ENCODE data around the gene NHERF2. TPM values are rescaled to one million over a fixed set of nuclear protein-coding genes. Genes with fewer than 3 reads are reported as not detected.

Gene NHERF2
- total RNA-seq, 2 experiments from 2014 or later: 2.4 to 3.7 TPM

DNA sequence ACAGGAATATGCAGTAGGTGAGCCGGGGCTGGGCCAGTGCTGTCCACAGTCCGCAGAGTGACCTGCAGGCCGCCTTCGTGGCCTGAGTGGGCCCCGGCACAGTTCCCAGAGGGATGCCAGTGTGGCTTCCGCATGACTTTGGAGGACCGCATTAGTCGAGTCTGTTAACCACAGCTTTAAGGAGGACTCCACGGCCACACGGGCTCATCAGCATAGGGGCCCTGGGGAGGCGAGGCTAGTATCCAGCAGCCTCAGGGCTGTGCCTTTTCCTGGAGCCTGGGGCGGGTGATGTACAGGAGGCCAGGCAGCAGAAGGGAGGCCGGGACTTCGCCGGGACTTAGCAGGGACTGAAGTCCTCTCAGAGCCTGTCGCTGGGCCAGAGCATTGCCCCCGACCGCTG lies 34.3 kb downstream of the NHERF2 start:
- Mint-ChIP-seq H3K4me3 (no peak overlapping the region), H3K4me1 (no peaks in the 10 kb centered on the region), H3K27me3 (no peaks in the 10 kb centered on the region), H3K9me3 (no peaks in the 10 kb centered on the region), H3K36me3 (peaks cover 3% of the 10 kb centered on the region), H3K27ac (no peak overlapping the region)
- no peak for DNase-seq

DNA sequence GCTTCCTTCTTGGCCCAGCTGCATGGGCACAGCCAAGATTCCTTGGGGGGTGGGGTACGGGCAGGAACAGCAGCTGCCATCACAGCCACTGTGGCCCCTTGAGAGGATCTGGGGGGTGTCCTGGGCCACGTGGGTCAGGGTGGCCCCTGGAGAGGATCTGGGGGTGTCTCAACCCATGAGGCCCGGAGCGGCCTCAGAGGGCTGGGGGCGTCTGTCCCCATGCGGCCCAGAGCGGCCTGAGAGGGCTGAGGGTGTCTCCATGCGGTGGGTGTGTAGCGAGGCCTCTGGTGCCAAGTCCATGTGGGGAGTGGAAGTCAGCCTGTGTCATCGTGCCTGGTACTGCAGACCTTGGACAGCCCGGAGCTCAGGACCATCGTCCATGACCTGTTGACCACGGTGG lies 34.8 kb downstream of the NHERF2 start:
- Mint-ChIP-seq H3K36me3 (peaks cover 7% of the 10 kb centered on the region), H3K27me3 (no peaks in the 10 kb centered on the region), H3K27ac (no peak overlapping the region), H3K4me3 (no peak overlapping the region), H3K4me1 (no peaks in the 10 kb centered on the region), H3K9me3 (no peaks in the 10 kb centered on the region)
- DNase-seq: no peak

DNA sequence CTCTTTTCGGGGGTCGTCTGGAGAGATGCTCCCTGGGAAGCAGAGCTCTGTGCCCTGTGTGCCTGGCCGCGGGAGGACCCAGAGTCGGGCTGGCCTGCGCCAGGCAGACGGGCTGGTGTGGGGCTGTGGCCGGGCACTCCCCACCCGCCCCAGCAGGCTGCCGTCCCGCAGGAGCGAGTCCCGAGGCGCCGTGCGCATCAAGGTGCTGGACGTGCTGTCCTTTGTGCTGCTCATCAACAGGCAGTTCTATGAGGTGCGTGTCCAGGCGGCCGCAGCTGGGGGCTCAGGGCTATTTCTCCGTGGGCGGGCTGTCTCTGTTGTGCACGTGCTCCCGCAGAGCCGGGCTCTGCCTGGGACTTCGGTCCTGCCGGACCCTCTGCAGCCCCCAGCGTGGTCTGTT lies 36.1 kb downstream of the NHERF2 start:
- DNase-seq: no peak
- peaks cover 10% of the 10 kb centered on the region for H3K36me3 Mint-ChIP-seq
- H3K27me3 Mint-ChIP-seq: no peaks in the 10 kb centered on the region
- H3K4me3 Mint-ChIP-seq: no peak overlapping the region
- no peaks in the 10 kb centered on the region for H3K9me3 Mint-ChIP-seq
- H3K4me1 Mint-ChIP-seq: no peaks in the 10 kb centered on the region
- no peak overlapping the region for H3K27ac Mint-ChIP-seq

- Mint-ChIP-seq H3K4me3 (no peak overlapping the region), H3K27ac (no peak overlapping the region), H3K27me3 (no peaks in the 10 kb centered on the region), H3K36me3 (peaks cover 10% of the 10 kb centered on the region), H3K4me1 (no peaks in the 10 kb centered on the region), H3K9me3 (no peaks in the 10 kb centered on the region)
- no peak for DNase-seq
Observed at GRCh38 chr16:2063861-2064260, 37.2 kb downstream of the NHERF2 start.

GRCh38 chr16:2064368-2064945 lies 37.8 kb downstream of the NHERF2 start:
- H3K4me3 Mint-ChIP-seq: no peak overlapping the region
- no peaks in the 10 kb centered on the region for H3K9me3 Mint-ChIP-seq
- DNase-seq: no peak
- peaks cover 10% of the 10 kb centered on the region for H3K36me3 Mint-ChIP-seq
- H3K27me3 Mint-ChIP-seq: no peaks in the 10 kb centered on the region
- no peak overlapping the region for H3K27ac Mint-ChIP-seq
- no peaks in the 10 kb centered on the region for H3K4me1 Mint-ChIP-seq

- Mint-ChIP-seq H3K27me3 (no peaks in the 10 kb centered on the region), H3K27ac (no peak overlapping the region), H3K36me3 (peaks cover 11% of the 10 kb centered on the region), H3K9me3 (no peaks in the 10 kb centered on the region), H3K4me3 (no peak overlapping the region), H3K4me1 (no peaks in the 10 kb centered on the region)
- no peak for DNase-seq
Observed at GRCh38 chr16:2066139-2066538, 39.4 kb downstream of the NHERF2 start.

- Mint-ChIP-seq H3K27ac (no peak overlapping the region), H3K4me3 (no peak overlapping the region), H3K4me1 (no peaks in the 10 kb centered on the region), H3K36me3 (peaks cover 10% of the 10 kb centered on the region), H3K27me3 (no peaks in the 10 kb centered on the region), H3K9me3 (no peaks in the 10 kb centered on the region)
- no peak for DNase-seq
Observed at GRCh38 chr16:2070576-2071453, 44.1 kb downstream of the NHERF2 start.

DNA sequence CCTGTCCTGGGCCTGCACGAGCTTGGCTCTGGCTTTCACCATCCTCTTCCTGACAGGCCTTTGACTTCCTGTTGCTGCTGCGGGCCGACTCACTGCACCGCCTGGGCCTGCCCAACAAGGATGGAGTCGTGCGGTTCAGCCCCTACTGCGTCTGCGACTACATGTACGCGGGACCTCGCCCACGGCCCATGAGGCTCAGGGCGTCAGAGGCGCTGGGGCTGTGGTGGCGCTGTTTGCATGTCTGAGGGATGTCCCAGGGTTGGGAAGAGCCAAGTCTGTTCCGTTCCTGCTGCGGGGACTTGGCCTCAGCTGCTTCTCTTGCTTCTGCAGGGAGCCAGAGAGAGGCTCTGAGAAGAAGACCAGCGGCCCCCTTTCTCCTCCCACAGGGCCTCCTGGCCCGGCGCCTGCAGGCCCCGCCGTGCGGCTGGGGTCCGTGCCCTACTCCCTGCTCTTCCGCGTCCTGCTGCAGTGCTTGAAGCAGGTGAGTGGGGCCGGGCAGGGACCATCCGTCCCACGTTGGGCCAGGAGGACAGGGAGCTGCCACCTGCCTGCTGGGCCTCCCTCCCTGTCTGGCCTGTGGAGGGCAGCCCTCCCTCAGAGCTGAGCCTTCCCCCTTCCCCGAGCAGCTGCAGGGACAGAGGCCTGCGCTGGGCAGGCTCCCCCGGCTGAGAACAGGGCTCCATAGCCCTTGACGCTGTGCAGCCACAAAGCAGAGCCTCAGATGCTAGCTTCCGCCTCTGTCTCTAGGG lies 44.9 kb downstream of the NHERF2 start:
- DNase-seq: no peak
- H3K36me3 Mint-ChIP-seq: peaks cover 4% of the 10 kb centered on the region
- no peaks in the 10 kb centered on the region for H3K9me3 Mint-ChIP-seq
- H3K27me3 Mint-ChIP-seq: no peaks in the 10 kb centered on the region
- no peaks in the 10 kb centered on the region for H3K4me1 Mint-ChIP-seq
- no peak overlapping the region for H3K4me3 Mint-ChIP-seq
- peak overlapping the region; percentile 29 for H3K27ac Mint-ChIP-seq

GRCh38 chr16:2072926-2073325 lies 46.2 kb downstream of the NHERF2 start:
- no peak overlapping the region for H3K4me3 Mint-ChIP-seq
- no peaks in the 10 kb centered on the region for H3K4me1 Mint-ChIP-seq
- no peaks in the 10 kb centered on the region for H3K27me3 Mint-ChIP-seq
- peaks cover 1% of the 10 kb centered on the region for H3K36me3 Mint-ChIP-seq
- no peak for DNase-seq
- no peak overlapping the region for H3K27ac Mint-ChIP-seq
- no peaks in the 10 kb centered on the region for H3K9me3 Mint-ChIP-seq

DNA sequence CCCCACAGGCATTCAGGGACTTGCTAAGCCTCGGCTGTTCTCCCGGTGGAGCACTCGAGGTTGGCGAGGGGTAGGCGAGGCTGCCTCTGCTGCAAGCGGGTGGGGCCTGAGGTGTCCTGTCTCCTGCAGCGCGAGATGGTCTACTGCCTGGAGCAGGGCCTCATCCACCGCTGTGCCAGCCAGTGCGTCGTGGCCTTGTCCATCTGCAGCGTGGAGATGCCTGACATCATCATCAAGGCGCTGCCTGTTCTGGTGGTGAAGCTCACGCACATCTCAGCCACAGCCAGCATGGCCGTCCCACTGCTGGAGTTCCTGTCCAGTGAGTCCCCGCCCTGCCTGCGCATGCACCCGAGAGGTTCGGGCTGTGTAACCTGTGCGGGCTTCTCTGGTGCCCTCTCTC lies 47.4 kb downstream of the NHERF2 start:
- Mint-ChIP-seq H3K9me3 (no peaks in the 10 kb centered on the region), H3K4me1 (no peaks in the 10 kb centered on the region), H3K4me3 (no peak overlapping the region), H3K27ac (no peak overlapping the region), H3K36me3 (peaks cover 1% of the 10 kb centered on the region), H3K27me3 (no peaks in the 10 kb centered on the region)
- DNase-seq: no peak

DNA sequence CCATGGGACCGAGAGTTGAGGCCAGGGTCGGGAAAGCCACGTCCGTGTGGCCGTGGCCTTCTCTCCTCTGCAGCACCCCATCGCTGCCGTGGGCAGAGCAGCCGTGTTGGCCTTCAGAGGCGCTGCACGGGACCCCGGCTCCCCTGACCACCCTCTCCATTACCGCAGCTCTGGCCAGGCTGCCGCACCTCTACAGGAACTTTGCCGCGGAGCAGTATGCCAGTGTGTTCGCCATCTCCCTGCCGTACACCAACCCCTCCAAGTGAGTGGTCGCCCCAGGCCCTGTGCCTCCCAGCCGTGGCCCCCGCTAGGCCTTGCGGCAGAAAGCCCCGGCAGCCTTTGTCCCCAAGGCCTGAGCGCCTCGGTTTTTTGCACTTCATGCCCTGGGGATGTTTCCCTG lies 48.9 kb downstream of the NHERF2 start:
- H3K36me3 Mint-ChIP-seq: no peaks in the 10 kb centered on the region
- H3K4me3 Mint-ChIP-seq: no peak overlapping the region
- no peaks in the 10 kb centered on the region for H3K9me3 Mint-ChIP-seq
- H3K27ac Mint-ChIP-seq: no peak overlapping the region
- DNase-seq: no peak
- no peaks in the 10 kb centered on the region for H3K4me1 Mint-ChIP-seq
- H3K27me3 Mint-ChIP-seq: no peaks in the 10 kb centered on the region

DNA sequence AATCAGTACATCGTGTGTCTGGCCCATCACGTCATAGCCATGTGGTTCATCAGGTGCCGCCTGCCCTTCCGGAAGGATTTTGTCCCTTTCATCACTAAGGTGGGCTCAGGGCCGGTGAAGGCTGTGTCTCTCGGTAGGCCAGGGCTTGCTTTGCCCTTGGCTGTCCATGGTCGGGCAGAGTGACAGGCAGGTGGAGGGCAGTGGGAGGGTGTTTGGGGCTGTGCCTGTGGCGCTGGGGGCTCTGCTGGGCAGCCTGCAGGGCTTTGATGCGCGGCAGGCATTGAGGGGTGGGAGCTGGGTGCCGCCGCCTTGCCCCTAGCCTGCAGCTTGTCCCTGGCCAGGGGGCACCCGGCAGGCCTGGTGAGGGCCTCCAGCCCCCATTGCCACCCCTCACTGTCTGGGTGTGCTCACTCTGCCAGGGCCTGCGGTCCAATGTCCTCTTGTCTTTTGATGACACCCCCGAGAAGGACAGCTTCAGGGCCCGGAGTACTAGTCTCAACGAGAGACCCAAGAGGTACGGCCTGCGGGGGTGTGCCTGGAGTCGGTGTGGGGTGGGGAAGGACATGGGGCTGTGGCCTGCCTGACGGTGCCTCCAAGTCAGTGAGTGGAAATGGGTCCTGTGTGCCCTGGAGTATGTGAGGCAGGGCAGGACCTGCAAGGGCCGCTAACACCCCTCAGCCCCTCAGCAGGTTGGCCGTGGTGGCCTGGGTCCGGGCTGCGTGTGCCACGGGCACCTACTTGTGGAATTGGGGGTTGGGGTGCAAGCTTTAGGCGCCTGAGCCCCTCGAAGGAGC lies 49.6 kb downstream of the NHERF2 start:
- Mint-ChIP-seq H3K4me3 (no peak overlapping the region), H3K27ac (no peak overlapping the region), H3K36me3 (no peaks in the 10 kb centered on the region), H3K27me3 (no peaks in the 10 kb centered on the region), H3K9me3 (no peaks in the 10 kb centered on the region), H3K4me1 (no peaks in the 10 kb centered on the region)
- DNase-seq: no peak

GRCh38 chr16:2077016-2077415 lies 50.3 kb downstream of the NHERF2 start:
- Mint-ChIP-seq H3K9me3 (no peaks in the 10 kb centered on the region), H3K27ac (no peak overlapping the region), H3K36me3 (no peaks in the 10 kb centered on the region), H3K4me1 (no peaks in the 10 kb centered on the region), H3K4me3 (no peak overlapping the region), H3K27me3 (no peaks in the 10 kb centered on the region)
- DNase-seq: no peak

GRCh38 chr16:2077696-2078095 lies 51.0 kb downstream of the NHERF2 start:
- Mint-ChIP-seq H3K36me3 (no peaks in the 10 kb centered on the region), H3K27ac (no peak overlapping the region), H3K27me3 (no peaks in the 10 kb centered on the region), H3K4me3 (no peak overlapping the region), H3K9me3 (no peaks in the 10 kb centered on the region), H3K4me1 (no peaks in the 10 kb centered on the region)
- DNase-seq: no peak

GRCh38 chr16:2078096-2078495 lies 51.4 kb downstream of the NHERF2 start:
- Mint-ChIP-seq H3K4me1 (peaks cover 2% of the 10 kb centered on the region), H3K9me3 (no peaks in the 10 kb centered on the region), H3K36me3 (no peaks in the 10 kb centered on the region)

More at GRCh38 chr16:2078096-2078495, 51.4 kb downstream of the NHERF2 start:
- H3K4me3 Mint-ChIP-seq: no peak overlapping the region
- H3K27ac Mint-ChIP-seq: no peak overlapping the region
- DNase-seq: no peak
- H3K27me3 Mint-ChIP-seq: no peaks in the 10 kb centered on the region
